Neutrophil (primary cell): ENCODE data around the gene FDCSP.

ENCODE experiments used
- H3K27ac ChIP-seq: fragments of 200-600 bp; sonication (generic); 2 replicates; pipeline ENCODE4 v1.5.1; 2016; ENCODE audit warnings: mild to moderate bottlenecking, moderate library complexity
- H3K27me3 ChIP-seq: fragments of 200-600 bp; sonication (generic); 2 replicates; pipeline ENCODE4 v1.6.0; 2016; ENCODE audit warnings: mild to moderate bottlenecking
- H3K36me3 ChIP-seq: fragments of 200-600 bp; sonication (generic); 2 replicates; pipeline ENCODE4 v1.5.1; 2017
- H3K4me1 ChIP-seq, 2 experiments: fragments of 200-600 bp in 1 of 2; sonication (generic) in 1 of 2; 1 replicate in 1 of 2; 2 replicates in 1 of 2; pipeline versions ENCODE4 v1.5.1 to v1.6.1; 2013 to 2016; ENCODE audit warnings: low read depth in 1 of 2, low read length in 1 of 2, mild to moderate bottlenecking in 1 of 2, moderate library complexity in 1 of 2; ENCODE audit not compliant: control insufficient read depth in 1 of 2, insufficient read depth in 1 of 2
- H3K4me3 ChIP-seq, 2 experiments: fragments of 200-600 bp in 1 of 2; sonication (generic) in 1 of 2; 1 replicate in 1 of 2; 2 replicates in 1 of 2; pipeline ENCODE4 v1.5.1; 2013 to 2016; ENCODE audit warnings: low read depth in 1 of 2, low read length in 1 of 2, mild to moderate bottlenecking in 1 of 2, moderate library complexity in 1 of 2
- H3K9me3 ChIP-seq: fragments of 200-600 bp; sonication (generic); 2 replicates; pipeline ENCODE4 v1.5.1; 2016
- TF ChIP-seq, protein P1 (sequence below): fragments of 200-600 bp; sonication (generic); IDR thresholded peaks from 2 replicates; pipeline ENCODE4 v1.5.1; 2016; ENCODE audit warnings: antibody characterized with exemption

FDCSP gene

DNA sequence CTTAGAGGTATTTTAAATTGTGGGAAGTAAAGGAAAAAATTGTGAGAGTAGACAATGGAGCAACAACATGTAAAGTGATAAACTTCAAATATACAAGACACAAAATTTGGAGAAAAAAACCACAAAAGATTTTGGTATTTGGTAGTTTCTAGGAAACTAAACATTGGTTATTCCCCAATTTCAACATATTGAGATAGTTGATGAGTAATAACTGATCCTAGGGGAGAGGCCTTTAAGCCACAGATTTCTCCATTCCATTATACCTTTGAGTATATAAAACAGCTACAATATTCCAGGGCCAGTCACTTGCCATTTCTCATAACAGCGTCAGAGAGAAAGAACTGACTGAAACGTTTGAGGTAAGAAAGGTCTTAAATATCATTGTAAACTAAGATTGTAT, at the start of gene FDCSP:
TSS of gene FDCSP (plus strand) at position 301 of the 400 bp plus-strand sequence. CDS start 5,071 bp downstream, outside the sequence.
- Histone ChIP-seq H3K4me3 (no peak within 1 kb of the TSS), H3K4me1 (no peaks in the 10 kb centered on the region)
- TF ChIP-seq, protein P1, sequence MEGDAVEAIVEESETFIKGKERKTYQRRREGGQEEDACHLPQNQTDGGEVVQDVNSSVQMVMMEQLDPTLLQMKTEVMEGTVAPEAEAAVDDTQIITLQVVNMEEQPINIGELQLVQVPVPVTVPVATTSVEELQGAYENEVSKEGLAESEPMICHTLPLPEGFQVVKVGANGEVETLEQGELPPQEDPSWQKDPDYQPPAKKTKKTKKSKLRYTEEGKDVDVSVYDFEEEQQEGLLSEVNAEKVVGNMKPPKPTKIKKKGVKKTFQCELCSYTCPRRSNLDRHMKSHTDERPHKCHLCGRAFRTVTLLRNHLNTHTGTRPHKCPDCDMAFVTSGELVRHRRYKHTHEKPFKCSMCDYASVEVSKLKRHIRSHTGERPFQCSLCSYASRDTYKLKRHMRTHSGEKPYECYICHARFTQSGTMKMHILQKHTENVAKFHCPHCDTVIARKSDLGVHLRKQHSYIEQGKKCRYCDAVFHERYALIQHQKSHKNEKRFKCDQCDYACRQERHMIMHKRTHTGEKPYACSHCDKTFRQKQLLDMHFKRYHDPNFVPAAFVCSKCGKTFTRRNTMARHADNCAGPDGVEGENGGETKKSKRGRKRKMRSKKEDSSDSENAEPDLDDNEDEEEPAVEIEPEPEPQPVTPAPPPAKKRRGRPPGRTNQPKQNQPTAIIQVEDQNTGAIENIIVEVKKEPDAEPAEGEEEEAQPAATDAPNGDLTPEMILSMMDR = no peak

DNA sequence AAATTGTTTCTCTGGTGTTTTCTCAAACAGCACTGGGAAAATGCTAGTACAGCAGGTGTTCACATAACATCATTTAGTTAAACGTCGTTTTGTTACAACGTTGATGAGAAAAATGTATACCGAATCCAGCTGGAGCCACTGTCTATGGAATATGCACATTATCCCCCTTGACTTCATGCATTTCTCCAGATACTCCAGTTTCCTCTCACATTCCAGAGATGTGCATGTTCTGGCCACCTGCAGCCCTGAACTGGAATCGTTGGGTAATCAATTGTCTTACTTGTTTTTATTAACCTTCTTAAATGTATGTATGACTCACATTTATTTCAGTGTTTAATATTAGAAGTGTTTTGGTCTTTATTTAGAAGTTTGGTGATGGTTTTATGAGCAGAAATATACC, 48.8 kb upstream of the FDCSP start:
- H3K4me3 ChIP-seq = no peak overlapping the region
- H3K27me3 ChIP-seq = no peaks in the 10 kb centered on the region
- TF ChIP-seq, protein P1 = no peak
- H3K36me3 ChIP-seq = no peaks in the 10 kb centered on the region
- no peak overlapping the region for H3K27ac ChIP-seq
- no peaks in the 10 kb centered on the region for H3K9me3 ChIP-seq
- no peaks in the 10 kb centered on the region for H3K4me1 ChIP-seq

More for the DNA sequence above, at the start of gene FDCSP:
- H3K27me3 ChIP-seq = no peaks in the 10 kb centered on the region
- H3K36me3 ChIP-seq = no peaks in the 10 kb centered on the region
- no peaks in the 10 kb centered on the region for H3K9me3 ChIP-seq
- H3K27ac ChIP-seq = no peak within 1 kb of the TSS

DNA sequence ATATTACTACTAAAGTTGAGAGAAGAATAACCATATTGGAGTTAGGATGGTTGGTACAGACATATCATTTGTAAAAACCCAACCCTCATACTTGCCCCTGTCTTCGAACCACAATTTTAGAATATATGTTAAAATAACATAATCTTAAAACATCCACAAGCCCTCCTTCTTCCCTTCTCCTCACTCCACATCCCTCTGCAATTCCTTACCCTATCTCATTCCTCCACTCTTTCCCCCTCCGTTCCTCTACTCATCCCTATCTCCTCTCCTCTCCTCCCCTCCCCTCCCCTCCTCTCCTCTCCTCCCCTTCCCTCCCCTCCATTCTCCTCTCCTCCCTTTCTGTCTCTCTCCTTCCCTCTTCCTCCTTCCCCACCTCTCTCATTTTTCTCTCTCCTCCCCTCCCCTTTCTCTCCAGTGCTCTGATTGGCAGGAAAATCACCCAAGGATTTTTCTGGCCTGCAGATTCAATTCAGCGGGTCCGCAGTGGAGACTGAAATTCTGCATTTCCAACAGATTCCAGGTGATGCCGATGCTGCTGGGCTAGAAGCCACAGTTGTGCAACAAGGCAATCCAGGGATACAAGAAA, 47.8 kb upstream of the FDCSP start:
- TF ChIP-seq, protein P1 = no peak
- no peaks in the 10 kb centered on the region for H3K9me3 ChIP-seq
- H3K27ac ChIP-seq = no peak overlapping the region
- no peaks in the 10 kb centered on the region for H3K4me1 ChIP-seq
- H3K4me3 ChIP-seq = no peak overlapping the region
- no peaks in the 10 kb centered on the region for H3K27me3 ChIP-seq
- H3K36me3 ChIP-seq = no peaks in the 10 kb centered on the region

DNA sequence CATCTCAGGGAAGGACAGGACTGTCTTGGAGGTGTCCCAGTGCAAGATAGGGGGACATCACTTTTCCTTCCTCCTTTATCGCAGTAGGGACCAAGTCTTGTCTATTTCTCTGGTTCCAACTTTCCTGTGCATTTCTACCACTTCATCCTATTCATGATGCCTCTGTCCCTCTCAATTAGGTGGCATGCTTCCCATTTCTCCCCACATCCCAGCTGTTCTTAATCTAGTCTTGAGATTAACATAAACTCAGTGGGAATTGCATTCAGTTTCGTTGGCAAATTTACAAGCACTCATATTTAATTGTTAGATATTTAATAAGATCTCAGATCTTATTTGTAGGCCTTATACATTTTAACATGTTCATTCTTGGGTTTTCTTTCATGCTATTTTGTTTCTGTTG, 46.1 kb upstream of the FDCSP start:
- no peaks in the 10 kb centered on the region for H3K27me3 ChIP-seq
- H3K4me1 ChIP-seq = no peaks in the 10 kb centered on the region
- no peaks in the 10 kb centered on the region for H3K9me3 ChIP-seq
- H3K36me3 ChIP-seq = no peaks in the 10 kb centered on the region
- H3K4me3 ChIP-seq = no peak overlapping the region
- TF ChIP-seq, protein P1 = no peak
- no peak overlapping the region for H3K27ac ChIP-seq

DNA sequence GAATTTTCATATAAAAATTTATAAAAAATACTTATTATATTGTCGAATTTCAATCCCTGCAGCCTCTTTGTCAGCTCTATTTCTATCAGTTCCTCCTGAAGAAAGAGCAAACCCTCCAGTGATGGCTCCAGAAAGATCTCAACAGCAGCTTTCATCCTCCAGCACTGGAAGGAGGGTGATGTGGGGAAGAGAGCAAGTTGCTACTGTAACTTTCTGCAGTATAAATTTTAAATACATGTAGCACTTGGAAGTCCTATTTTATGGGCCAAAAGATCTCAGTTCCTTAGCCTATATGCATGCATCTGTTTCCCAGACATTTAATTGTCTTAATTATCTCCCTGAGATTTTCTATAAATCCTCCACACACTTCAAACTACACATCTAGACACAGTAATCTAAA, 44.1 kb upstream of the FDCSP start:
- Histone ChIP-seq H3K4me1 (no peaks in the 10 kb centered on the region), H3K9me3 (no peaks in the 10 kb centered on the region), H3K4me3 (no peak overlapping the region), H3K27me3 (no peaks in the 10 kb centered on the region), H3K27ac (no peak overlapping the region), H3K36me3 (no peaks in the 10 kb centered on the region)
- TF ChIP-seq, protein P1 = no peak
